HG03139 (cell line): ENCODE measurements around the gene IL20.

Source experiments
- ATAC-seq: cut with Tn5 transposase; IDR thresholded peaks from one replicate; pipeline ENCODE4 v1.9.1; 2021; ENCODE audit not compliant: unreplicated experiment

Gene IL20, protein sequence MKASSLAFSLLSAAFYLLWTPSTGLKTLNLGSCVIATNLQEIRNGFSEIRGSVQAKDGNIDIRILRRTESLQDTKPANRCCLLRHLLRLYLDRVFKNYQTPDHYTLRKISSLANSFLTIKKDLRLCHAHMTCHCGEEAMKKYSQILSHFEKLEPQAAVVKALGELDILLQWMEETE

DNA sequence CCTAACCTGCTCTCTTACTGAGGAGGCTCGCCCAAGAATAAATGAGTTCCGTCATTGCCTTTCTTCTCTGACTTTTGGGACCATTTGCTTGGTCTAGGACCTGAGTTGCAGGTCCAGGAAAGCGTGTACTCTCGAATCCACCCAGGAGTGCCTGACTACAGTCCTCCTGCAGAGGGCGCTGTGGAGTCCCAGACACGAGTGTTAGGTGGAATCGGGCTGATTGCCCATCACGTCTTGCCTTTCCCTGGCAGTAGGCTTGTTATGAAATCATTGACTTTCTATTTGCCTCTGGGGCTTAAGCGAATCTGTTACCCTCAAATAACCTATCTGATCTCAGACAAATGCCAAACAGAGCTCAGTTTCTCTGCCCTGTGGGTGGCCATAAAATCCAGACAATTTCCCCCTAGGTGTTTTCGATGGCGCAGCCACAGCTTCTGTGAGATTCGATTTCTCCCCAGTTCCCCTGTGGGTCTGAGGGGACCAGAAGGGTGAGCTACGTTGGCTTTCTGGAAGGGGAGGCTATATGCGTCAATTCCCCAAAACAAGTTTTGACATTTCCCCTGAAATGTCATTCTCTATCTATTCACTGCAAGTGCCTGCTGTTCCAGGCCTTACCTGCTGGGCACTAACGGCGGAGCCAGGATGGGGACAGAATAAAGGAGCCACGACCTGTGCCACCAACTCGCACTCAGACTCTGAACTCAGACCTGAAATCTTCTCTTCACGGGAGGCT lies at the start of gene IL20:
Gene IL20 (plus strand): TSS at position 685 of the 733 bp plus-strand sequence. CDS start 230 bp downstream, outside the sequence.
- no peak for ATAC-seq

DNA sequence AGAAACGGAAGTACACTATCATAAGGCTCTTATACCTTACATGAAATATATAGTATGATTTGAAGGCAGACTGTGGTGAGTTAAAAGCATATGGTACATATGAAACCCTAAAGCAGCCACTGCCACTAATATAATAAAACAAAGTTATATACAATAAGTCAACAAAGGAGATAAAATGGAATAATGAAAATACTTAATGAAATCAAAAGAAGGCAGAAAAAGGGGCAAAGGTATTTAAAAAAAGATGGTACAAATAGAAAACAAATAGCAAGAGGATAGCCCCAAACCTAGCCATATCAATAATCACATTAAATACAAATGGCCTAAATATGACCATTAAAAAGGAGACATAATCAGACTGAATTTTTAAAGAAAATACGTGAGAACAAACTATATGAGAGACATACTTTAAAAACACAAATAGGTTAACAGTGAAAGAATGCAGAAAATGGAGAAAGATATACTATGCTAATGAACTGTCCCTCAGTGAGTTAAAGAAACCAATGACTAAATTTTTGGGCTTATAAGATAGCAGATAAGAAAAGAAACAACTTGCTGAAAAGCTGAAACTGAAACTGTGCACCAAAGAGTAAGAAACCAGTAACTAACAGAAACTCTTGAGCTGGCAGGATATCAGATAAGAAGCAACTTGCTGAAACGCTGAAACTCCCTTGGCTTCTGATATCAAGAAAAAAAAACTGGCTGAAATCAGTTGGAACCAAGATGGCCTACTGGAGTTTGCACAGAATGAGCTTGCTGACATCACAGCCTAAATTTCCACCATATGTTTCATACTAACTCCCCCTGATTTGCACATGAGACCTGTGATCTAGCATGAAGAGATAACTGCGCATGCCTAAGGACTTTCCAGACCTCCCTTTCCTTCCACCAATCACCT lies 48.8 kb upstream of the IL20 start:
- ATAC-seq = no peak

- no peak for ATAC-seq
These were observed 43.9 kb upstream of the IL20 start for GRCh38 chr1:206821493-206821892.

GRCh38 chr1:206823727-206824126 lies 41.7 kb upstream of the IL20 start:
- no peak for ATAC-seq

GRCh38 chr1:206824331-206824730 lies 41.1 kb upstream of the IL20 start:
- ATAC-seq = no peak

DNA sequence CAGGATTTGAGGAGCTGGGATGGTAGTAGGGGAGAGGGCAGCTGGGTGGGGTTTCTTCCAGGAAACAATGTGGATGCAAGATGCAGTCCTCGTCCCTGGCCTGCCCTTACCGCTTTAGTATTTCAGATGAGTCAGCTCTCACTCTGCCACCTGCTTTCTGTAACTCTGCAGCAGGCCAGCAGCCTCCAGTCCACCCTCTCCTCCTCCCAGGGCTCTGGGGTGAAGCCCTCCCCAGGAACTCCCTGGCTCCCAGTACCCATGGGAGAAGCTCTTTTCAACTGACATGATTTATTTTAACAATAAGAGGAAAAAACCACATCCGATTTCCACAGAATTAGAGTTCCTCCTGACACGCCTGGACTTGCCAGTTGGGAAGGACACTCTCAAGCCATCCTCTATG lies 39.0 kb upstream of the IL20 start:
- no peak for ATAC-seq

- ATAC-seq = no peak
These were observed 37.4 kb upstream of the IL20 start for GRCh38 chr1:206828061-206828460.

DNA sequence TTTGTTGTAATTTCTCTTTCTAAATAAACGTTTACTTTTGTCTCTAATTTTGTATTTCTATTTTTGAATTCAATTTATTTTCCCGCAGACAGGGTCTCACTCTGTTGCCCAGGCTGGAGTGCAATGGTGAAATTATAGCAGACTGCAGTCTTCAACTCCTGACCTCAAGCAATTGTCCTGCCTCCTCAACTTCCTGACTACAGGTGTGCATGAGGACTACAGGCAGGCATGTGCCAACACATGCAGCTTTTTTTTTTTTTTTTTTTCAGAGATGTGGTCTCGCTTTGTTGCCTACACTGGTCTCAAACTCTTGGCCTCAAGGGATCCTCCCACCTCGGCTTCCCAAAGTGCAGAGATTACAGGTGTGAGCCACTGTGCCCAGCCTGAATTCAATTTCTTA lies 36.7 kb upstream of the IL20 start:
- ATAC-seq = no peak

DNA sequence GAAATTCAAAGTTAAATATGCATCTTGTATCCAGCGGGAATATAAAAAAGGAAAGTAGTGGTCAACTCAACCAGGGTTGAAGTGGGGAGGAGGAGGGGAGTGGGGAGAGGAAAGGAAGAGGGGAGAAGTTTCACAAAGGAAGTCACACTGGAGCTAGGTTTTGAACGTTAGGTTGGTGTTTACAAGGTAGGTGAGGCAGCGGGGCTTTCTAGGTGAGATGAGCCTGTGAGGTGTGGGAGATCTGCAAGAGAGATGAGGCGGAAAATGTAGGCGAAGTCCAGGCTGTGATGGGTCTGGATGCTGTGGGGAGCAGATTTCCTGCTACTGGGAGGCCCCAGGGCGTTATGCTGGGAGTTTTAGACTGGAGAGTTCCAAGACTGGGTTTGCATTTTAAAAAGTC lies 36.1 kb upstream of the IL20 start:
- ATAC-seq = no peak

GRCh38 chr1:206829875-206830274 lies 35.5 kb upstream of the IL20 start:
- ATAC-seq = no peak

- ATAC-seq = no peak
These were observed 33.8 kb upstream of the IL20 start for GRCh38 chr1:206831650-206832049.

DNA sequence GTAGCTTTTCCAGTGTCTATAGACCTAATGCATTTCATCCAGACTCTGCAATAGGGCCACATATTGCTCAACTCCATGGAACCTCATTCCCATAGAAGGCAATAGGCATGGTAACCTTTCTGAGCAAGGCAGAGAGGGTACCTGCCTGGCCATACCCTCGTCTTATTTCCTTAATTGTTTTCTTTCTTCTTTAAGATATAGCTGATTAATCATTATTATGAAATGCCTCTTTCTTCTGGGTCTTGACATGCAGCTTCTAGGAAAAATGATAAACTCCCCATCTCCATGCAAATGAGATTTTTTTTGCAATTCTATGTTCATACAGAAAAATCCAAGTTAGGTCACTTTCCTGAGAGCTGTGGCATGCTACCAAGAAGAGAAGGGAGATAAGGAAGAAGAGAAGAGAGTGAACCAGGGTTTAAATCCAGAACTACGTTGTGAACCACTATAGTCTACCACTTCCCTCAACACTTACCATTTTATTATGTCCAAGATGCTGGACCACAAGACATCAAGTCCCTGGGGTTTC lies 33.0 kb upstream of the IL20 start:
- ATAC-seq = no peak

DNA sequence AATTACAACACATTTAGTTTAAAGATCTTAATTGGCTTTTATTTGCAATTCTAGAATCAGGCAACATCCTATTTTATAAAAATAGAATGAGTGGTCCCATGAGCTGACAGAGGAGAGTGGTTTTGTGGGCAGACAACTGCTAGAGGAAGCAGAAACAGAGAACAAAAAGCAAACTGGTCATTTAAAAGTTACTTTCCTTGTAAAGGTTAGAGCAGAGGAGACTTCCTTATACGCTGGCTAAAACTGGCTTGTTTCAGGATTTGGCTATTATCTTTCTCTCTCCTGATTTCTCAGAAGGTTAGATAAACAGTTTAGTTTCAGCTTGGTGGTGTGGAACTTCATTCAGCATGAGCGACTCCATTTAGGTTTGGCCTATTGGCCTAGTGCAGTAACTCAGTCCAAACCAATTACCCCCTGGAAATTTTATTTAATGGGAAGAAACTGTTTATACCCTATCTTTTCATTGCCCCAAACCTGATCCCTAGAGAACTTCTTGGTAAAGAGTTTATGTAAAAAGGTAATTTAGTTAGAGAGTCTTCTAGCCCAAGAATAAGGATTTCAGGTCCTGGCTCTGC lies 32.2 kb upstream of the IL20 start:
- ATAC-seq = no peak

DNA sequence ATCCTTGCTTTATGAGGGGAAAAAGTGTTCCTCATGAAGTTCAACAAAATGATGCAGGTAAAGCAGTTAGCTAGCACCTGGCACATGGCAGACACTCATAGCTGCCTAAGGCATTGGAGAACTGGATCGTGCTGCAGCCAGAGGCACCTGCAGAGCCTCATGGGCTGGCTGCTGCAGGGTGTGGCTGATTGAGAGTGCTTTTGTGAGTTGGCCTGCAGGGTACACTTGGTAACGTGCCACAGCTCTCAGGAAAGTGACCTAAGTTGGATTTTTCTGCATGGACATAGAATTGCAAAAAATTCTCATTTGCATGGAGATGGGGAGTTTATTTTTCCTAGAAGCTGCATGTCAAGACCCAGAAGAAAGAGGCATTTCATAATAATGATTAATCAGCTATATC lies 31.6 kb upstream of the IL20 start:
- no peak for ATAC-seq

- no peak for ATAC-seq
These were observed 31.2 kb upstream of the IL20 start for GRCh38 chr1:206834217-206834616.

- no peak for ATAC-seq
These were observed 30.7 kb upstream of the IL20 start for GRCh38 chr1:206834711-206835110.

DNA sequence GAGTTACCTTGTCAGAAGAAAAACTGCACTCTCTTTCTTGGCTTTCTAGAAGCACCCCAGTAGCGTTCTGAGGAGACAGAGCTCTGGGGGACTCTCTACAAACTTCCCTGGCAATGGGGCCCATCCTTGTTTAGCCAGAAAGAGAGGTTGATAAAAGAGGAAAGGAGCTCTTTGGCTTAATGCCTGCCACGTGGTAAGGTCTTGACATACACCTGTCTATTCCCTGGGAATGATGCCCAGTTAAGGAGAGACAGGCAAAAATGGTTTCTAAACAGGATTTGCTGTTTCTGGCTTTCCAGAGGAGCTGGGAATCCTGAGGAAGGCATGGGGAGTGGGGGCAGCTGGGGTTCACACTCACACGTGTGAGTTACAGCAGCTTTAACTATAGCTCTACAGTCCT lies 30.2 kb upstream of the IL20 start:
- no peak for ATAC-seq

DNA sequence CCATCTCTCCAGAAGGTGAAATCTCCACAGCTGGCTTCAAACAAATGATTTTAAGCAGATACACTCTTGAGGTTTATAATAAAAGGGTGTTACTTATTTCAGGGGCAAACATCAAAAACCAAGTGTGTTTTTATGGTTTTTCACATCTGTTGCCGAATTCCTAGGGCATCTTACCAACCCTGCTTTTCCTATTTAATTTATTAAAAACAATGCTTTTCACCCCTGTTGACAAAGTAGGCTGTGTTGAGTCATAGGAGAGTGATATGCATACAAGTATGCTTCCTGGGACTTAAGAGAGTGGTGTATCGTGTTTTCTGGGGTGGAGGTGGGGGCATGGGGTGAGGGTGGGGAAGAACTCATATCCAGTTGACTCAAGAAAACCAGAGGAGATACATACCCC lies 29.3 kb upstream of the IL20 start:
- ATAC-seq = no peak

- ATAC-seq = no peak
These were observed 26.3 kb upstream of the IL20 start for GRCh38 chr1:206839006-206839560.

DNA sequence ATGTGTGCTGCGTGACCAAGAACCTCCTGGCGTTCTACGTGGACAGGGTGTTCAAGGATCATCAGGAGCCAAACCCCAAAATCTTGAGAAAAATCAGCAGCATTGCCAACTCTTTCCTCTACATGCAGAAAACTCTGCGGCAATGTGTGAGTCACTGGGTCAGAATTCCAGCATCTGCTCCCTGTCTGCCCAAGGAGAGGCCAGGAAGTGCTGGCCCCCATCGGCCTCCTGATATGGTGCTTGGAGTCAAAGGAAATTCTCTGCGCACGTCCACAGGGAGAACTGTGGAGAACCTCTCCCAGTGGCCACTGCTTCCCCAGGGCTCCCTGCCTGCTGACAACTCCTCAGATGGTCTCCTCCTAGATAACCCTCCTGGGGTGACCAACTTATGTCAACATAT lies 25.6 kb upstream of the IL20 start:
- ATAC-seq = no peak
